ENCODE data around the gene MTFMT. TPM values are rescaled to one million over a fixed set of nuclear protein-coding genes. Genes with fewer than 3 reads are reported as not detected.

Gene MTFMT
- total and polyA plus RNA-seq, 2 of the 13 experiments (the other 11 are each of a cell fraction or from before 2014, with no cell fraction given) = 9.9 to 23.2 TPM

GRCh38 chr15:64989416-64990167, 39.8 kb downstream of the MTFMT start, which contains the start of gene SPG21 (continued):
- 0 out of 2 replicates have a peak, but pooled peaks have one; percentile 59 for TF ChIP-seq TEF (CRISPR knock-in tag; IDR thresholded peaks at IDR 0.05)
- TF ChIP-seq ZNF616 (CRISPR knock-in tag; IDR thresholded peaks at IDR 0.05; ENCODE audit: low read depth) = 0 out of 2 replicates have a peak, but pooled peaks have one; percentile 49
- no peak for TF ChIP-seq ZNF512 (CRISPR knock-in tag; IDR thresholded peaks at IDR 0.05)
- no peak; the same call in 1 of the 2 replicates for TF ChIP-seq ZBTB3 (CRISPR knock-in tag; IDR thresholded peaks at IDR 0.05; ENCODE audit: borderline replicate concordance, low read depth)
- TF ChIP-seq, protein P1, sequence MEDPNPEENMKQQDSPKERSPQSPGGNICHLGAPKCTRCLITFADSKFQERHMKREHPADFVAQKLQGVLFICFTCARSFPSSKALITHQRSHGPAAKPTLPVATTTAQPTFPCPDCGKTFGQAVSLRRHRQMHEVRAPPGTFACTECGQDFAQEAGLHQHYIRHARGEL (CRISPR knock-in tag; IDR thresholded peaks at IDR 0.05) = no peak
- no peak for TF ChIP-seq AHR (CRISPR knock-in tag; IDR thresholded peaks at IDR 0.05)
- TF ChIP-seq, protein P2, sequence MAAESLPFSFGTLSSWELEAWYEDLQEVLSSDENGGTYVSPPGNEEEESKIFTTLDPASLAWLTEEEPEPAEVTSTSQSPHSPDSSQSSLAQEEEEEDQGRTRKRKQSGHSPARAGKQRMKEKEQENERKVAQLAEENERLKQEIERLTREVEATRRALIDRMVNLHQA (CRISPR knock-in tag; IDR thresholded peaks at IDR 0.05) = no peak
- TF ChIP-seq SP4 (CRISPR knock-in tag; IDR thresholded peaks at IDR 0.05) = peak; percentile 93
- peak; percentile 24; the same call in 1 of the 2 replicates for TF ChIP-seq ZBTB38 (CRISPR knock-in tag; IDR thresholded peaks at IDR 0.05)
- TF ChIP-seq CC2D1A (CRISPR knock-in tag; IDR thresholded peaks at IDR 0.05) = no peak
- no peak for TF ChIP-seq MATR3 (CRISPR knock-in tag; IDR thresholded peaks at IDR 0.05)
- TF ChIP-seq JUND (CRISPR knock-in tag; IDR thresholded peaks at IDR 0.05) = no peak
- TF ChIP-seq NFRKB (IDR thresholded peaks at IDR 0.05) = no peak
- no peak for TF ChIP-seq ZNF383 (CRISPR knock-in tag; IDR thresholded peaks at IDR 0.05; ENCODE audit: borderline replicate concordance)
- no peak for TF ChIP-seq IRX3 (CRISPR knock-in tag; IDR thresholded peaks at IDR 0.05; ENCODE audit: borderline replicate concordance, low read depth)
- peak; percentile 86 for TF ChIP-seq SAFB2 (CRISPR knock-in tag; IDR thresholded peaks at IDR 0.05; ENCODE audit: borderline replicate concordance, low read depth)
- TF ChIP-seq ZNF704 (CRISPR knock-in tag; IDR thresholded peaks at IDR 0.05; ENCODE audit: borderline replicate concordance) = 0 out of 2 replicates have a peak, but pooled peaks have one; percentile 67
- no peak for TF ChIP-seq ZNF24 (IDR thresholded peaks at IDR 0.05)
- no peak for TF ChIP-seq HNRNPUL1 (IDR thresholded peaks at IDR 0.05; ENCODE audit: low read depth, low read length)
- peak; percentile 90 for TF ChIP-seq RAD51 (IDR thresholded peaks at IDR 0.05; ENCODE audit: borderline replicate concordance)
- TF ChIP-seq, protein P3, sequence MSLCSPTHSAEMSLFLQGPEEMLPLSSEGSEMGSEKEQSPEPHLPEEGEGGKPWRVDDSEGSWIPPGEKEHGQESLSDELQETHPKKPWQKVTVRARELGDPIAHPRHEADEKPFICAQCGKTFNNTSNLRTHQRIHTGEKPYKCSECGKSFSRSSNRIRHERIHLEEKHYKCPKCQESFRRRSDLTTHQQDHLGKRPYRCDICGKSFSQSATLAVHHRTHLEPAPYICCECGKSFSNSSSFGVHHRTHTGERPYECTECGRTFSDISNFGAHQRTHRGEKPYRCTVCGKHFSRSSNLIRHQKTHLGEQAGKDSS (CRISPR knock-in tag; IDR thresholded peaks at IDR 0.05; ENCODE audit: borderline replicate concordance, low read depth) = peak; percentile 66; the same call in 1 of the 2 replicates
- no peak for TF ChIP-seq NAIF1 (CRISPR knock-in tag; IDR thresholded peaks at IDR 0.05; ENCODE audit: borderline replicate concordance)
- no peak for TF ChIP-seq ZNF432 (CRISPR knock-in tag; IDR thresholded peaks at IDR 0.05; ENCODE audit: borderline replicate concordance)
- peak; percentile 67; the same call in 1 of the 2 replicates for TF ChIP-seq ZNF83 (CRISPR knock-in tag; IDR thresholded peaks at IDR 0.05; ENCODE audit: borderline replicate concordance)
- no peak for TF ChIP-seq SNRNP70 (IDR thresholded peaks at IDR 0.05; ENCODE audit: low read depth, low read length)
